CMK (cell line): ENCODE measurements around the gene NOX3.

ENCODE experiments used
- DNase-seq: peaks from one replicate; pipeline ENCODE4 v3.0.0-alpha.2; 2010; ENCODE audit warnings: low read depth

NOX3 gene

GRCh38 chr6:155432293-155432692 lies 23.3 kb downstream of the NOX3 start:
- DNase-seq: no peak

GRCh38 chr6:155429321-155429893 lies 26.2 kb downstream of the NOX3 start:
- no peak for DNase-seq

GRCh38 chr6:155426408-155426945 lies 29.2 kb downstream of the NOX3 start:
- DNase-seq: no peak

DNA sequence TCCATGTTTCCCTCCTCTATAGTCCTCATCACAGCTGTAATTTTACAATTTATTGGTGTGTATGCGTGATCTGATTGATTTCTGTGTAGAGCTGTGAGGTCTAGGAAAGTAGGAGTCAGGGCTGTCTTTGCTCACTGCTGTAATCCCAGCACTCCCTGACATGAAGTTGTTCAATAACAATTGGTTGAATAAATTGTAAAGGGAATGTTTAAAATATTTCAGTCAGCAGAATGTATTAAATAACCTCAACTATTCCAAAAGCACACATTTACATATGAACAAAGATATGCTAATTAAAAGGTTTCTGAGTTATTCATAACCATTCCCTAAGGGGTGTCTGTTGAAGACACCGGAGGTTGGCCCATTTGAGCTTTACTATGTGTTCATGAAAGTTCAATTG lies 31.5 kb downstream of the NOX3 start:
- DNase-seq: no peak

DNA sequence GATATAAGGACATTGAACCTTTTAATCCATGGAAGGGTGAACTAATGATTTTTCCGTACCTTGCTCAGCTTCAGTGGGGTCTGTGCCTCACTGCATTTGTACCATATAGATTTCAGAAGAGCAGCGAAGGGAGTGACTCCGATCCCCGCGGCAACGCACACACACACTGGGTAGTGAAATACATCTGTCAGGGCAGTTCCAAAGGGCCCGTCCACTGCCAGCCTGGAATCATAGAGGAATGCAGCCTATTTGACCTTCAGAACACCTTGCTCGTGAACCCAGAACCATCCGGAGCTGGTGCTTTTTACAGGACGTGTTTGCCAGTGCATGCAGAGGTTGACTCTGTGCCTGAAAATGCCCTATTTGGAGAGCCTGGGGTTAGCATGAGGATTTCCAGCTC lies 33.0 kb downstream of the NOX3 start:
- DNase-seq: no peak

DNA sequence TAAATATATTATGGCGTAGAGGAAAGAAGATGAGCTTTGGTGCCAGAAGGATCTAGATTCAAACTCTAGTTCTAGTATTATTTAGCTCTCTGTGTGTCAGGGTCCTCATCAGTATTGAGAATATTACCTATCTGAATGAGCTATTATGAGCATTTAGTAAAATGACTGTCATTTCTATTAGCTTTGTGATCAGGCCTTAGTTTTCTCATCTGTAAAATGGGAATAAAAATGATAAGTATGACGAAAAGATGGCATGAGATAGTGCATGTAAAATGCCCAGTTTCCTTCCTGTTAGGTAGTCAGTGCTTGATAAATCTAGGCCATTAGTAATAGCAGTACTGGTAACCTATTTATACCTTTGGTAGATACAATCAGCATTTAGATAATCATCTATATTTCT lies 35.1 kb downstream of the NOX3 start:
- no peak for DNase-seq

DNA sequence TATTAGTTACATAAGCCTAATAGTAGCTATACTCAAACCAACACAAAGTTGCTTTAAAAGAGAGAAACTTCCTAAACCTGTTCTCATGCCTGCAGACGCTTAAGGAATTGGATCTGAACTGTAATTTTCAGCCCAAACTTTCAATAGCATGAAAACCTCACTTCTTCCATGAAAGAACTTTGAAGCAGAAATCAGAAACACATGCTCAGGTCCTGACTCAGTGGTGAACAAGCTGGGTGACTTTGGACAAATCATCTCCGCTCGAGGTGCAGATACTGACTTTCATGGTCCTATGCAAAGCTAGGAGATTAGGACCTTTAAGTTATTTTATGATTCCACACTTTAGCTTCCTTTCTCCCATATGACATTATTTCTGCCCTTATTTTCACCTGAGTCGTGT lies 36.5 kb downstream of the NOX3 start:
- DNase-seq: no peak

DNA sequence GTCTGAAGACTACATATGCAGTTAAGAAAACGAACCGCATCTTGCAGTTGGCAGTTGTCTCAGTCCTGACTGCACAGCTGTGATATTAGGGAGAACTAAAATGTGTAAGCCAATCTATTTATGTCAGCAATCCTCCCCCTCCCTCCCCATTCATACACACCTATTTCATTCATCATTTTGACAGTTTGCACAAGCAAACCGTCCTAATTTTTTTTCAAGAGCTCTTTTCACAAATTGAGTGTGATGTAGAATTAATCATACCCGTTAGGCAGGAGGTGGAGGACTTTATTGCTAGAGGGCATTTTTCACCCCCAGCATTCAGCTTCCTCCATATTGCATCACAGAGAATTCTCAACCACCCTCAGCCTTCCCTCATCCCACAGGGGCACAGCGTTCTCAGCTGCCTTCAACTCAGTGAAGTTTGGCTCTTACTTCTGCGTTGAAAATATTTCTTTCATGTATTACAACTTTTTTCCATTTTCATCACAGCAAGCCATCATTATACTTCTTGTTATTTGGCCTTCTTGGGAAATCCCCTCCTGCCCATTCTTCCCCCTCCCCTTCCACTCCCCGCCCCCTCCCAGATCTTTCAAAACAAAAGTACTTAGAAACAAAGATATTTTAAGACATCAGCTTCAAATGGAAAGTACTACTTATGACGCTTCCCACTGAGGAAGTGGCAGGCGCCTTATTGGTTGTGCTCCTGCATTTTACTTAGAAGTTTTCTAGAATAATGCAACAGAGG lies 37.5 kb downstream of the NOX3 start:
- DNase-seq: no peak

DNA sequence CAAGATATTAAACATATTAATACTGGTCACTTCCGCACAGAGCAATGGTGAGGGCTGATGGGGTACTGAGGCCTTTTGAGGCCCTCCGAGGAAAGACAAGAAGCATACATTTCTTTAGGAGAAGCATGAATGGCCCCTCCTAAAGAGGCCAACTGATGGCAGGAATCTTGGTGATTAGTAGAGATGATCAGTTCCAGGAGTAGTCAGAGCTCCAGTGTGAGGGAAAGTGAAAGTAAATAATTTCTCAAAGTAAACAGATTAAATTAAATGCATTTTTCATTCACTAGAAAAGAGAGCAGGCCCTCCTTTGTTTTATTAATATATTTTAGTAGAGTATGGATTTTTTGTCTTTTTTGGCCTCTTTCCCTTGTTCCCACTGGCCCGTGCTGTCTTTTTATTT lies 38.2 kb downstream of the NOX3 start:
- DNase-seq: no peak

- DNase-seq: no peak
These were observed 39.7 kb downstream of the NOX3 start for GRCh38 chr6:155415953-155416352.

DNA sequence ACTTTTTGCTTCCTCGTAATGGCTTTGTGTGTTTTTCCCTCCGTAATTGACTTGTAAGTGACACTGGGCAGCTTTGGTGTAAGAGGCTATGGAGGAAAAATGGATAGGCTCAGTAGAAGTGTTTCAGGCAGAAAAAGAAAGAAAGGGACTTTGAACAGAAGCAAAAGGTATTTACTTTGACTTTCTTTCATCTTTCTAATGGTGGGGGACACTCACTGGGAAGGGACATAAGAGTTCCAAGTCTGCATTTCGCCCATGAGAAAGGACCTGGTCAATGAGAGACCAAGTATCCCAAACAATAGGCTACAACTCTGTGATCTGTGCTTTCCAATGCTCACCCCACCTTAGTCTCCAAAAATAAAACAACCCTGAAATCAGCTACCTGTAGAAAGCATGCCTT lies 41.6 kb downstream of the NOX3 start:
- DNase-seq: no peak

DNA sequence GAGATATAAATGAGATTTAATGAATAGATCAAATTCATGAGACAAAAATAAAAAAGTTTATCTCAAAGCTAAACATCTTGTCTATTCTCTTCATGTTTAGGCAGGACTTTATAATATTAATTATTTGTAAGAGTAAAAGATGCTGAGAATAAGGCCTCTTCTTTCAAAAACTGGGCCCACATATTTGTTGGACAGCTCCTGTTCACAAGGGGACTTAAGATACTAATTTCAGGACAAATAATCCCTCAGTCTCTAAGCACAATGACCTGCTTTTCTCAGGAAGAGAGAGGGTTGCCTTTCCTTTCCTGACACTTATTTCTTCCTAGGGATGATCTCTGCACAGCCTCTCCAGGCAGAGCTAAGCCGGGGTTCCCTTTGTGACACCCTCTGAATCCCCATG lies 43.3 kb downstream of the NOX3 start:
- DNase-seq: no peak

GRCh38 chr6:155411154-155412052 lies 44.2 kb downstream of the NOX3 start:
- no peak for DNase-seq

DNA sequence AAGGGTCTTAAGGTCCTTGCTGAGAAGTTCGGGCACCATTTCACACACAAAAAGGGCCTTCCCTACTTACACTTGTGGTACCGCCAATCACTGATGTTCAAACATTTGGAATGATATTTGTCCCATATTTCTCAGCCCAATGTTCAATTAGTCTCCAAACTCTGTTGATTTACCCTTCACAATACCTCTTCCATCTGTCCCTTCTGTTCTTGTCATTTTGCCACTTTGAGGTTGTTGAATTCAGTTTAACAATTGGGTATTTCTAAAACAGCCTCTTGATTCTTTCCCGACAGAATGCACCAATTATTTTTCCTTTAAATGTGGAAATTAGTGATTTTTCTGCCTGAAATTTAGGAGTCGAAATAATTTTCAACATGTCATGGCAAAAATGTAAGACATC lies 46.2 kb downstream of the NOX3 start:
- no peak for DNase-seq

- no peak for DNase-seq
These were observed 46.7 kb downstream of the NOX3 start for GRCh38 chr6:155408981-155409380.

GRCh38 chr6:155408231-155408630 lies 47.4 kb downstream of the NOX3 start:
- DNase-seq: no peak

DNA sequence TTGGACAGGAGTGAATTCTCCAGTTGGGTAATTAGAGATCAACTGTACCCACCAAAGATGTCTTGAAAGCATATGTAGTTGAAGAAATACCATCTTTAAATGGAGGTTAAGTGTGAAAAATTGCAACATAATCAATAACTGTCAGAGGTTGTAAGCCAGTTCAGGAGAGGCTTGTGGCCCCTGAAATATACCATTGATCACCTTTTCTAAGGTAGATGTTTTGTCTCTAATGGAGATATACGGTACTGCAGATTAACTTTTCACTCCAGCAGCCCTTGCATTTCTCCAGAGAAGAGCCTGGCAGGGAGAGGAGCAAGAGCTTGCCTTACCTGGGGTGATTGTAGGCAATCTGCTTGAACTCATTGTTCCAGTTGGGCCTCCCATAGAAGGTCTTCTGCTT lies 48.8 kb downstream of the NOX3 start:
- no peak for DNase-seq

GRCh38 chr6:155404937-155405336 lies 50.7 kb downstream of the NOX3 start:
- no peak for DNase-seq

DNA sequence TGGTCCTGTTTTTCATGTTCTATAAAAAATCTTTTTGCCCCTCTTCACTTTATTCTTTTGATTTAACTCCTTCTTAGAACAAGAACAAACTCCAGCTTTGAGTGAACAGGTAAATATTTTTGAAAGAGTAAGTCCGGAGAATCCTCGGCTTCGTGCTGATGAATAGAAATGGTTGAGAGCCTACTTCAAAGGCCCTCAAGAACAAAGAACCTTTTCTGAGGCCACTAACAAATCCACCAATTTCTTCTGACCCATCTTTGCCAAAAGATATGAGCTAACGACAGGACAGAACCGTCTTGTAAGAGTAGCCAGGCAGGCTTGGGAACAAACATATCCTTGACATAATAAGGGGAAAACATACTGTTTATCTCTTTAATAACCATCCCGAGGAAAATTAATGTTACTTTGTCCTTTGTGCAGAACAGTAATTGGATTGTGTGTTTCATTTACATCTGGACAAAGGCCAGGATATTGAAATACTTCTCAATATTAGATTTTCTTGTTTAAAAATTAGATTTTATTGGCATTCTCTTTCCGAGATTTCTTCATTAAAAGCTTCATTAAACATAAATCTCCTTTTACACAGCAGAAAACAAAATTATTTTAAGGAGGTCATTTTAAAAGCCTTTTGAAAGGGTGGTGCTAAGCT lies 52.9 kb downstream of the NOX3 start:
- DNase-seq: no peak

DNA sequence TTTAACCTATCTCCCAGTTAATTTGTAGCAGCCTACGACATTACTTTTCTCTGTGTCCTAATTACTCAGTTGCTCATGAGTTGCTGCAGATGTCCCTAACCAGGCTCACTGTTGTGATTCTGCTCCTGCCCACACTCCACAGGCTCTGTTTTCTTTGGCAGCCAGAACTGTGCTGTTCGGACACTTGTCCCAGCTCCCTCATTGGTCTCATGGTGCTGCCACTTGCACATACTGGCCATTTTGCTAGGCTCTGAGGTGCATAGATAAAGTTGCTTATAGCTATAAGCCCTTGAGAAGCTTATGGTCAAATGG lies 55.0 kb downstream of the NOX3 start:
- DNase-seq: no peak

DNA sequence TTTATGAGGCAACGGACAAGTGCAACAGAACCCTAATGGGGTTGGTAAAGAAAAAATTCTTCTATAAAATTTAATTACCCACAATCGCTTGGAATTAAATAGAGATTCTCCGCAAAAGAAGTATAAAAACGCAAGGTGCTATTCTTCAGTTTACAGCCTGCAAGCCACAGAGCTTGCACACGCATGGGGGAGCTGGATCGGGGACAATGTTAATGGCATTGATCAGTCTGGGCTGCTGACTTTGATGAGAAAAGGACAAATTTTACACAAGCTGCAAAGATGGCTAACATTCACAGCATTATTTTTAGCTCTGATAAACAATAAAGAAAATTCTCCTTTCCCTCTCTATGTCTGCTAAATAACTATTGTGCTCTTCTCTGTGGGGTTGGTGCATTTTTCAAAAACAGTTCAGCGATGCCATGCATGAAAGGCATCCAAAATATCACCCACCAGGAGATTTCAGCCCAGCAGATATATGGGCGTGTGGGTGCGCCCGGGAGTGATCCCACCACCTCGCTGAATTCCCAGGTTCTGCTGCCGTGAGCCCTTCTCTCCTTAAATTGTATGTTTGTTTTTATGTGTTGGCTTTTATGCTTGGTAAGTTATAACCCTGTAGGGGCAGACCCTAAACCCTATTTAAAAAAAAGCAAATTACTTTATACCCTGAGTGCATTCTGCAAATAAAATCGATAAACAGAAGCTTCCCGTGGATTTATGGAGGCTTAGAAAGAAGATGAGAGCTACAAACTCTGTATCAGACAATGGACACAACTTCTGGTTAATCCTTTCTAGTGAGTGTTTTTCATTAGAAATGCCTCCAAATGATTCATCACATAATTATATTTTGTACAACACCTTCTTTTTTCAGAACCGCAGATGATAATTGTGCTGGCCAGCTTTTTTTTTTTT lies 55.6 kb downstream of the NOX3 start:
- DNase-seq: no peak
